Breast epithelium (tissue), 3 donors: ENCODE results near the gene PSMD1.

Experiments used
- POLR2A ChIP-seq: fragments of 450-650 bp; IDR thresholded peaks from one replicate; pipeline ENCODE4 v1.6.1; 2016; ENCODE audit warnings: antibody characterized with exemption, mild to moderate bottlenecking, moderate library complexity
- TF ChIP-seq, protein P1 (sequence below), 3 donors: fragments of 450-650 bp; IDR thresholded peaks; one replicate each; pipeline ENCODE4 v1.5.1; 2016 to 2017; ENCODE audit warnings: antibody characterized with exemption in 3 of 3, mild to moderate bottlenecking in 3 of 3, moderate library complexity in 3 of 3

GRCh38 chr2:231063347-231063746 is 6.7 kb downstream of the PSMD1 start:
- TF ChIP-seq POLR2A: no peak
- TF ChIP-seq, protein P1, sequence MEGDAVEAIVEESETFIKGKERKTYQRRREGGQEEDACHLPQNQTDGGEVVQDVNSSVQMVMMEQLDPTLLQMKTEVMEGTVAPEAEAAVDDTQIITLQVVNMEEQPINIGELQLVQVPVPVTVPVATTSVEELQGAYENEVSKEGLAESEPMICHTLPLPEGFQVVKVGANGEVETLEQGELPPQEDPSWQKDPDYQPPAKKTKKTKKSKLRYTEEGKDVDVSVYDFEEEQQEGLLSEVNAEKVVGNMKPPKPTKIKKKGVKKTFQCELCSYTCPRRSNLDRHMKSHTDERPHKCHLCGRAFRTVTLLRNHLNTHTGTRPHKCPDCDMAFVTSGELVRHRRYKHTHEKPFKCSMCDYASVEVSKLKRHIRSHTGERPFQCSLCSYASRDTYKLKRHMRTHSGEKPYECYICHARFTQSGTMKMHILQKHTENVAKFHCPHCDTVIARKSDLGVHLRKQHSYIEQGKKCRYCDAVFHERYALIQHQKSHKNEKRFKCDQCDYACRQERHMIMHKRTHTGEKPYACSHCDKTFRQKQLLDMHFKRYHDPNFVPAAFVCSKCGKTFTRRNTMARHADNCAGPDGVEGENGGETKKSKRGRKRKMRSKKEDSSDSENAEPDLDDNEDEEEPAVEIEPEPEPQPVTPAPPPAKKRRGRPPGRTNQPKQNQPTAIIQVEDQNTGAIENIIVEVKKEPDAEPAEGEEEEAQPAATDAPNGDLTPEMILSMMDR (IDR thresholded peaks at IDR 0.05): no peak
